ENCODE results near the gene JADE1. TPM values are rescaled to one million over a fixed set of nuclear protein-coding genes. Genes with fewer than 3 reads are reported as not detected.

The JADE1 gene
- total and polyA plus RNA-seq, 2 of the 13 experiments (the other 11 are each of a cell fraction or from before 2014, with no cell fraction given): 5.4 to 19.3 TPM

DNA sequence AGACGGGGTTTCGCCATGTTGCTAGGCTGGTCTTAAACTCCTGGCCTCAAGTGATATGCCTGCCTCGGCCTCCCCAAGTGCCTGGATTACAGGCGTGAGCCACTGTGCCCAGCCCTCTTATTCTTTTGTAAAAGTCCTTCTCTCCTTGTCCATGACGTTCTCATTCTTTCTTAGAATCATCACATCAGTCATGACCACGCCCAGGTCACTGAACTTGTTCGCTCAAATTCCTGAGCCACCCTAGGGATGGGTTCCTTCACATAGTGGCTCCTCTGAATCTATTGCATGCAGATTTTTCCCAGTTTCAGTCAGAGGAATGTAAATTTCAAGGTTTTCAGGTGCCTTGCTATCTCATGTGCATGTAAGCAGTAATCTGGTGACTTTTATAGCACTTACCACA, 15.7 kb downstream of the JADE1 start:
- POLR2A ChIA-PET: no interaction called here
- no peak for ATAC-seq
- Histone ChIP-seq H3K9ac (ENCODE audit: insufficient read depth, low read depth, low read length) (no peak overlapping the region), H3K36me3 (replicated peaks in 1 of 2; ENCODE audit: control insufficient read depth in 1 of 2, insufficient read depth in 2 of 2, low read length in 2 of 2) (peaks cover 1 to 2% of the 10 kb centered on the region in 2 experiments; a peak in 1 of 5 replicates), H3K4me1 (ENCODE audit: insufficient read depth, low read length) (peaks cover 31% of the 10 kb centered on the region), H3K4me2 (ENCODE audit: low read depth, low read length) (no peak overlapping the region), H3K27ac (ENCODE audit: extremely low read length, insufficient read depth, low read length) (no peak overlapping the region), H3K4me3 (replicated peaks in 1 of 3; ENCODE audit: insufficient read depth in 1 of 3, low read depth in 2 of 3, low read length in 3 of 3) (no peak overlapping the region), H3K79me2 (ENCODE audit: insufficient read depth, low read length) (peaks cover 93% of the 10 kb centered on the region), H3K9me3 (ENCODE audit: low read length) (no peaks in the 10 kb centered on the region), H4K20me1 (ENCODE audit: insufficient read depth, low read length) (0 out of 2 replicates have a peak, but pooled peaks cover 9% of the 10 kb centered on the region), H3K27me3 (ENCODE audit: control insufficient read depth in 1 of 2, insufficient read depth in 2 of 2, low read length in 2 of 2) (no peaks in the 10 kb centered on the region), H2AFZ (ENCODE audit: low read length) (no peak overlapping the region)
- no TSS peak for BruUV-seq (replicated peaks)
- CTCF ChIA-PET (ENCODE audit: low intra/inter-chr PET ratio, low total read pairs): no interaction called here
- FAIRE-seq: no peak
- in situ Hi-C loops (cut with HindIII; ENCODE audit: extremely low pct_ligation_motif_present, low pct_unique_long_range_greater_than_20kb): no loop called here
- intact Hi-C loops (cut with micrococcal nuclease; ENCODE audit: unreplicated experiment): no loop called here
- DNase-seq (ENCODE audit: low spot score): no peak
- WGBS (ENCODE audit: low lambda C conversion rate): 93% methylated on average over 7 of the region's 7 CpGs
- TF ChIP-seq ZBTB43 (CRISPR knock-in tag; conservative IDR thresholded peaks at IDR 0.05) (no peak), ZNF607 (CRISPR knock-in tag; IDR thresholded peaks at IDR 0.05; ENCODE audit: borderline replicate concordance) (no peak), GTF2F1 (IDR thresholded peaks at IDR 0.05; ENCODE audit: low read length) (no peak), CHCHD3 (CRISPR knock-in tag; IDR thresholded peaks at IDR 0.05) (no peak), ZNF317 (CRISPR knock-in tag; IDR thresholded peaks at IDR 0.05) (no peak), ZNF253 (CRISPR knock-in tag; IDR thresholded peaks at IDR 0.05; ENCODE audit: borderline replicate concordance) (no peak), HMGA1 (CRISPR knock-in tag; conservative IDR thresholded peaks at IDR 0.05) (no peak), ASH2L (IDR thresholded peaks at IDR 0.05; ENCODE audit: insufficient read length, low read depth, low read length) (no peak), ZNF710 (CRISPR knock-in tag; IDR thresholded peaks at IDR 0.05; ENCODE audit: borderline replicate concordance) (no peak), CEBPG (CRISPR knock-in tag; IDR thresholded peaks at IDR 0.05) (no peak), MYNN (CRISPR knock-in tag; IDR thresholded peaks at IDR 0.05; ENCODE audit: low read depth) (no peak), ZNF572 (CRISPR knock-in tag; IDR thresholded peaks at IDR 0.05) (no peak)
- TF ChIP-seq, protein P1, sequence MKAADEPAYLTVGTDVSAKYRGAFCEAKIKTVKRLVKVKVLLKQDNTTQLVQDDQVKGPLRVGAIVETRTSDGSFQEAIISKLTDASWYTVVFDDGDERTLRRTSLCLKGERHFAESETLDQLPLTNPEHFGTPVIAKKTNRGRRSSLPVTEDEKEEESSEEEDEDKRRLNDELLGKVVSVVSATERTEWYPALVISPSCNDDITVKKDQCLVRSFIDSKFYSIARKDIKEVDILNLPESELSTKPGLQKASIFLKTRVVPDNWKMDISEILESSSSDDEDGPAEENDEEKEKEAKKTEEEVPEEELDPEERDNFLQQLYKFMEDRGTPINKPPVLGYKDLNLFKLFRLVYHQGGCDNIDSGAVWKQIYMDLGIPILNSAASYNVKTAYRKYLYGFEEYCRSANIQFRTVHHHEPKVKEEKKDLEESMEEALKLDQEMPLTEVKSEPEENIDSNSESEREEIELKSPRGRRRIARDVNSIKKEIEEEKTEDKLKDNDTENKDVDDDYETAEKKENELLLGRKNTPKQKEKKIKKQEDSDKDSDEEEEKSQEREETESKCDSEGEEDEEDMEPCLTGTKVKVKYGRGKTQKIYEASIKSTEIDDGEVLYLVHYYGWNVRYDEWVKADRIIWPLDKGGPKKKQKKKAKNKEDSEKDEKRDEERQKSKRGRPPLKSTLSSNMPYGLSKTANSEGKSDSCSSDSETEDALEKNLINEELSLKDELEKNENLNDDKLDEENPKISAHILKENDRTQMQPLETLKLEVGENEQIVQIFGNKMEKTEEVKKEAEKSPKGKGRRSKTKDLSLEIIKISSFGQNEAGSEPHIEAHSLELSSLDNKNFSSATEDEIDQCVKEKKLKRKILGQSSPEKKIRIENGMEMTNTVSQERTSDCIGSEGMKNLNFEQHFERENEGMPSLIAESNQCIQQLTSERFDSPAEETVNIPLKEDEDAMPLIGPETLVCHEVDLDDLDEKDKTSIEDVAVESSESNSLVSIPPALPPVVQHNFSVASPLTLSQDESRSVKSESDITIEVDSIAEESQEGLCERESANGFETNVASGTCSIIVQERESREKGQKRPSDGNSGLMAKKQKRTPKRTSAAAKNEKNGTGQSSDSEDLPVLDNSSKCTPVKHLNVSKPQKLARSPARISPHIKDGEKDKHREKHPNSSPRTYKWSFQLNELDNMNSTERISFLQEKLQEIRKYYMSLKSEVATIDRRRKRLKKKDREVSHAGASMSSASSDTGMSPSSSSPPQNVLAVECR (CRISPR knock-in tag; IDR thresholded peaks at IDR 0.05; ENCODE audit: borderline replicate concordance): no peak
- TF ChIP-seq, protein P2, sequence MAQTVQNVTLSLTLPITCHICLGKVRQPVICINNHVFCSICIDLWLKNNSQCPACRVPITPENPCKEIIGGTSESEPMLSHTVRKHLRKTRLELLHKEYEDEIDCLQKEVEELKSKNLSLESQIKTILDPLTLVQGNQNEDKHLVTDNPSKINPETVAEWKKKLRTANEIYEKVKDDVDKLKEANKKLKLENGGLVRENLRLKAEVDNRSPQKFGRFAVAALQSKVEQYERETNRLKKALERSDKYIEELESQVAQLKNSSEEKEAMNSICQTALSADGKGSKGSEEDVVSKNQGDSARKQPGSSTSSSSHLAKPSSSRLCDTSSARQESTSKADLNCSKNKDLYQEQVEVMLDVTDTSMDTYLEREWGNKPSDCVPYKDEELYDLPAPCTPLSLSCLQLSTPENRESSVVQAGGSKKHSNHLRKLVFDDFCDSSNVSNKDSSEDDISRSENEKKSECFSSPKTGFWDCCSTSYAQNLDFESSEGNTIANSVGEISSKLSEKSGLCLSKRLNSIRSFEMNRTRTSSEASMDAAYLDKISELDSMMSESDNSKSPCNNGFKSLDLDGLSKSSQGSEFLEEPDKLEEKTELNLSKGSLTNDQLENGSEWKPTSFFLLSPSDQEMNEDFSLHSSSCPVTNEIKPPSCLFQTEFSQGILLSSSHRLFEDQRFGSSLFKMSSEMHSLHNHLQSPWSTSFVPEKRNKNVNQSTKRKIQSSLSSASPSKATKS (CRISPR knock-in tag; IDR thresholded peaks at IDR 0.05): no peak
